ENCODE results near the gene NTN1.

GRCh38 chr17:9023392-9024218 is 2.3 kb downstream of the NTN1 start:
- TF ChIP-seq CTCF (IDR thresholded peaks at IDR 0.05; ENCODE audit: low read depth, low read length) = no peak
- TF ChIP-seq EZH2phosphoT487 (IDR thresholded peaks at IDR 0.05; ENCODE audit: low read depth) = no peak

Data from OCI-LY3 (cell line).